GM21619 (cell line): ENCODE measurements around the gene TSPAN18.

Experiments
- ATAC-seq: cut with Tn5 transposase; IDR thresholded peaks from one replicate; pipeline ENCODE4 v1.9.1; 2021; ENCODE audit not compliant: unreplicated experiment

TSPAN18 gene

DNA sequence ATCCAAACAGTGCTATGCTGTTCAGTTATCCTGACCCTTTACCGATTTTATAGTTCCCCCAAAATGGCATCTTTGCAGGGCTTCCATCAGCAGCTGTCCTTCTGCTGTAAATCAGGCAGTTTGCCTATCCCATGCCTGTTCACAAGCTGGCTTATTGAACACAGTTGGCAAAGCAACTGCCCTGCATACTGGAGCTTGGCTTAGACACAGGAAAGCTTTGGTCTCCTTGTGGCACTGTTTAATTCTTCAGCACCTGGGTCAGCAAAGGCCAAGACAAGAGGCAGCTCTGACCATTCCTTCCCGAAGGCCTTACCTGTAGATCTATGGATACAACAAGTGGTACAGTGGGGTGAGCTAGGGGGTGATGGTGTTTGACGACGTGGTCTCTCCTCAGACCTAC lies 32.2 kb downstream of the TSPAN18 start:
- ATAC-seq: no peak

DNA sequence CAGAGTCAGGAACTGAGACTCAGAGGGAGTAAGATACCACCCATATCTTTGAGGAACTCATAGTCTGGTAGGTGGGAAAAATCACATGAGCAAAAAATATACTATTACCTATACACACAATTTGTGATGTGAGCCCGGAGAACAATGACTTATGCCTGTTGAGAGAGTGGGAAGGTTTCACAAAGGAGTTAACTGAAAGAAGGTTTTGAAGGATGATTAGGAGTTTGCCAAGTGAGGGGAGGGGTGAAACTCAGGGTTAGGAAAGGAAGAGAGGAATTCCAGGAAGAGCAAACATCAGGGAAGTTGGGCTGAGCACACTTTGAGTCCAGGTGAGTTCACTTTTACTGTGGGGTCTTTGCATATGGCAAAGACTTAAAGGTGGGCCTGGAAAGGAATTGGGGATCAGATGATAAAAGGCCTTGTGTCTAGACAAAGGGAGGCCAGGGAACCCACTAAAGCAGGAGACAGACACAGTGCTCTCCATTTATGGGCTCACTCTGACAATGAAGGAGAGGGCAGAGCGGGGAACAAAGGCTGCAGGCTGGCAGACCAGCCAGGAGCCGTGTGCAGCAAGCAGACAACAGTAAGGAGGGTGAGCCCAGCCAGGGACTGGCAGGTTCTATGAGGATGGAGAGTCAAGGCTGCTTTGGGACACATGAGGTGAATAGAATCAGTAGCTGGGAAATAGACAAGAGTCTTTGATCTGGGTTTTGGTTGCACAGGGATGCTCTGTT lies 33.1 kb downstream of the TSPAN18 start:
- no peak for ATAC-seq

DNA sequence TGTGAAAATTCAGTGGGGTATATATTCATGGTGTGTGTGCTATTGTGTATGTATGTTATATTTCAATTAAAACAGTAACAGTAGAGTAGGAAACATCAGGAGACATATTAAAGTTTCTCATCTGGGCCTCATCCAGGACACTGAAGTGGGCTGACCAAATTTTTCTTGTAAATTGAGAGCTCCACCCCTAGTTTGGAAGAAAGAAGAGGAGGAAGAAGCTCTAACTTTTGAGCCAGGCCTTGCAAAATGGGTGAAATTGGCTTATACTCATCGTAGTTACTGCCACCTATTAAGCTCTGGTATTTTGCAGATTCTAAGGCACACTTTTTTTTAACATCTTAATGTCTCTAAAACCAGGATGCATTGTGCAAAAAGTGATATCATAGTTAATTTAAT lies 33.7 kb downstream of the TSPAN18 start:
- no peak for ATAC-seq

DNA sequence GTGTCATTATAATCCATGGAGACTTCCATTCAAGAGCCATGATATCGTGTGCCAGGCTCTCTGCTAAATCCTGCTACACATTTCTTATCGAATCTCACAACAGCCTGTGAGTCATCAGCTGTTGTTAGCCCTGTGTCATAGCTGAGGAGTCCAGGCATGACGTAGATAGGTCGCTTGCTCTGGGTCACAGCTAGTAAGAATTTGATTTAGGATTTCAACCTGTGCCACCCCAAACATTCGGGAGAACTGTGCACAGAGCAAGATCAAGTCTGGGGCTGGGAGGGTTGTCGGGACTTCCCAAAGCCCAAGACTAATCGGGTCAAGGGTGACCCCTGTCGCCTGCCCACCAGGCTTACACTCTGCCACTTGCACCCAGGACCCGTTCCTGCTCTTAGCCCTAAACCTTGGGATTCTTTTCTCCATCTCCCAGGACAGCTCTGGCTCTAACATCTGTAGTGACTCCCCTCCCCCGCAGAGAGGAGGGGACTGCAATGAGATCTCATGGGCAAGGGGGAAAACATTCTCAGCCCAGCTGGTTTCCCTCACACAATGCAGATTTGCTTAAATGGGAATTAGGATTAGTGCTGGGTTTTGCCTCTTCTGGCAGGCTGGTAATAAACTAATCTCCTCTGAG lies 34.3 kb downstream of the TSPAN18 start:
- ATAC-seq: no peak

DNA sequence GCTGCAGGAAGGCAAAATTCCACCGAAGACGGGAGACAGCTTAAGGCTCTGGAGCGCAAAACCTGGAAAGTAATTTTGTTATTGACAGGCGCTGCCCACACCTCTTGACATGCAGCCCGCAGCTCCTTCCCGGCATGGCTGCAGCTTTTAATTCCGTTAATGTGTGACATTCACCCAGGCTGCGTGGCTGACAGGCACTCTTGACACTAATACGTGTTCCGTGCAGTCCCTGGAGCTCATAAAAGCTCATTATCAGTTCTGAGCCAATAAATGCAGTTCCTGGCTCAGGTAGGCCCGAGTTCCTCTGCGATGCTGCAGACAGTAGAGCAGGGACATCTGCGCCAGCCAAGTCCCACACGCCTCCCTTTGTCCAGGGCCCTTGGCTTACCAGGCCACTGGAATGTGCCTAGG lies 34.8 kb downstream of the TSPAN18 start:
- ATAC-seq: no peak

DNA sequence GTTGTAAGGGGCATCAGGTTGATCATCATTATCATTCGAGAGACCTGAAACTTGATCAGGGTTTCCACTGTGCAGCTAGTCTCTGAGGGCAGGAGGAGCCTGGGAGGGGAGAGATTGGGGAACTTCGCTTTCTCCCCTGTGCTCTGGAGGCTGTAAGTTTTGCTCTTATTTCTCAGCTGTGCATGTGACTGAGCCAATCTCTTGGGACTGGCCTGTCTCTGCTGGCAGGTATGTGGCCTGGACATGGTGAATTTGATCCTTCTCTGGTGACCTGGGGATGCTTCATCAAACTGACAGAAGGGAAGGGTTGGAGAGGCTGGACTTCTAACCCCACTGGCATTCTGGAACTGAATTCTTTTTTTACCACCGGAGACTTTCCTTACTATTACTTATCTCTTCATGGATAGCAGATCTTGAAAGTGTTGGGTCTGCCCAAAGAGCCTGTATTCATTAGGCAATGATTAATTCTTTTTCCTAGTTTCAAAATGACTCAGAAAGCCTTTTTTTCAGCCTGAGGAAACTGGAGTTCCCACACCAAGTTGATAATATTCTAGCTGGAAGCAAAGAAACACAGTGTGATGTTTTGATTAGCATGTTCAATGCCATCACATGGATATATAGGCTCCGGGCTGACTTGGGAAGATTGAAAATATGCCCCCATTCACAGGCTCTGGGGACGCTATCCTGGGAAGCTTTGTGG lies 36.5 kb downstream of the TSPAN18 start:
- ATAC-seq: no peak

DNA sequence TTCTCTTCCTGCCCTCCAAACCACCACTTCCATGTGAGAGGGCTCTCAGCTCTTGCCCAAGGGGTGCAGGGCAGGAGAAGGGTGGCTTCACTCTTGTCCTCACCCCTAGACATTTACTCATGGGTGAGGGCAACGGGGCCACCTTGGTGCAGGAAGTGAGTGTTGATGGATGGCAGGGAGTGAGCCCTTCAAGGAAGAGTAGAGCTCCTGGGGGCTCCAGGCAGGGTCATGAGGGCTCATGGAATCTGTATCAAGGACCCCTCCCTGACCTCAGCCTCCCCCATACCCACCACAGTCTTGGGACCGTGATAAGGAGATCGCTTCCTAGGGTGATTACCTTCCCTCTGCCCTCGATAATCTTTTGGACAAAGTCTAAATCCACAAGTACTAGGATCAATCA lies 37.8 kb downstream of the TSPAN18 start:
- no peak for ATAC-seq

DNA sequence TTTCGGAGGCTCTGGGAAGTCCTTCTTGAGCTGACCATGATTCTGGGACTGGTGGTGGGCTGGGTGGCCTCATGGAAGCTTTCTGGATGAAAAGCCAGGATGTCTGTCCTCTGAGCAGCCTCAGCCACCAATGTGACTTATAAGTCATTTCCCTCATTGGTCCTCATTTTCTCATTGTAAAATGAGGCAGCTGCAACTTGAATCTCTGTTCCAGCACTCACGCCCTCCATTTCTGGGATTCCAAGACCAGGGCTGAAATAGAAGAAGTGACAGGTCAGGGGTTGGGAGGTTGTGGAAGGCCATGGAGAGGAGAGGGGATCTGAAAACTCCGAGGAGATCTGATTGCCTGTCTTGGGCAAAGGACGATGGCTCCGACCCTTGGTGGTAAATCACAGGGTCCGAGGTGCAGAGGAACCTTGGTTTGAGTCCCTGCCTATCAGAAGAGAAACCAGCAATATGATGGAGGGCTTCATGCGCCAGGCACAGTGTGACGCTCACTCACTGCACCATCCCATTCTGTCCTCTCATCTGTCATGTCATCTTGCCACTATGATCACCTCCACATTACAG lies 38.3 kb downstream of the TSPAN18 start:
- ATAC-seq: no peak

DNA sequence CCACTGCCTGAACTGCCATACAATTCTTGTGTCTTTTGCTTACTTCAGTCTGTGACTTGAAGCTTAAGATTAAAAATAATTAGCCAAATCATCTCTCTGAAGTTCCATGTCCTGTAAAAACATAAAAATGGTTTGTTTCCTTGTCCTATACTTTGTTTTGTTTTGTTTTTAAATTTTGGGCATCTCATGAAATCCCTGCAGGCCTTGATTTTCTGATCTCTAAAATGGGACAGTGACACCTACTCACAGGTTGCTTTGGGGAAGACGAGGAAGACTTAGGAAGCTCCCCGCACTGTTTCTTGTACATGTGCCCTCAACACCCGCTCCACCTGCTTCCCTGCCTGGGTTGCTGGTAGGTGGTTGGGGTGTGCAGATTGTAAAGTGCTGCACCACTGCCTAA lies 38.9 kb downstream of the TSPAN18 start:
- ATAC-seq: no peak

DNA sequence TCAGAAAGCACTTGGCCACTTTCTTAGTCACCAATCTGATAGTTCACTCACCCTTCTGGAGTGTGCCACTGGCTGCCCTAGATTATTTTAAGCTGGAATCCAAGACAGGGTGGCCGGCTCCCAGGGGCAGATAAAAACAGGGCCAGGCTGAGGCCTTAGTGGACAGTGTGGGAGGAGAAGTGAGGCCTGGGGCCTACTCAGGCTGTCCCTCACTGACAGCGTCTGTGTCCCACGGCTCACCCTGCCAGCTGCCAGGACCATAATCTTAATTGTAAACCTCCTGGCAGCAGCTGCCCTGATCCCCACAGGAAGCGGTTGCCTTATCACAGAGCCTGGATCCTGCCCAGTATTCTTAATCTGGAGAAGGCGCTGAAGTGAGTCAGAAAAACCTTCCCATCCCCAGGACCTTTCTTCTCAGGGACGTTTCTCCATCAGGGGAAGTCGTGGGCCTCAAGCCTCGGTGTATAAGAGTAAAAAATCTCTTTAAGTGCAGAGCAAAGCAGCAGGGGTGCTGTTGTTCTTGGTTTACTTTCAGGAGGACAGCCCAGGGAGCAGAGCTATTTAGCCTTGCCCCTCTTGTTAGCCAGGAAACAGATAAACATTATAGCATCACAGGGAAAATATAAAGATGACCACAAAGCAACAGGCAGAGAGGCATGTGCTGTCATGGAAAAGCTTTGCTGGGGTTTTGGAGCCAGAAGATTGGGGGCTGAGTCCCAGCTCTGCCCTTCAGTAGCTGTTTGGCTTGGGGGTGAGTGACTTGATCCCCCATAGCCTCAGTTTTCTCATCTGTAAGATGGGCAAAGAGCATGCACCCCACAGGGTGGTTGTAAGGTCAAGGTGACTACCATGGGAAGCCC lies 39.6 kb downstream of the TSPAN18 start:
- no peak for ATAC-seq

DNA sequence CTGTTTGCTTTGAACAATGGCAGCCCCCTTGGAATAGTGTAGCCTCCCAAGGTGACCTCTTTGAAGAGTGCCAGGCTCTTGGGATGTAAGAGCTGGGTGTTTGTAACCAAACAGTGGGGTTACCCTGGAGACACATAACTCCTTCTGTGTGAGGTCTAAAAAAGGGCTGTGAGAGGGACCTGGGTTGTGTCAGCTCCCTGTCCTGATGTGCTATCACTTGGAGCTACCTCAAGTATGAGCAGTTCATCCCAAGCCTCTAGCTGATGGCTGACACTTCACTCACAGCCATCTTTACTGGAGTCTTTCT lies 40.2 kb downstream of the TSPAN18 start:
- ATAC-seq: no peak

DNA sequence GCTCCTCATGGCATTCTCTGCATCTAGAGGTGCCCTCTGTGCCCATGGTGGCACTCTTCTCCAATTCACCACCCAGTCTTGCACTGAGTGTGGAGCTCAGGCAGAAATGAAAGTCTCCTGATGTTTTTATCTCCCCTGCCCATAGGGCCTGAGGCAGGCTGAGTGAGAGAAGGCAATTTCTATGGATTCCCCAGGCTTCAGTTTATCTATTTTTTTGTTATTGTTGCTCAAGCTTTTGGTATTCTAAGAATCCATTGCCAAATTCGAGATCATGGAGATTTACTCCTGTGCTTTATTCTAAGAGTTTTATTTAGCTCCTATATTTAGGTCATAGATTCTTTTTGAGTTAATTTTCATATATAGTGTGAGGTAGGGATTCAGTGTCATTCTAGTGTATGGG lies 40.7 kb downstream of the TSPAN18 start:
- no peak for ATAC-seq

DNA sequence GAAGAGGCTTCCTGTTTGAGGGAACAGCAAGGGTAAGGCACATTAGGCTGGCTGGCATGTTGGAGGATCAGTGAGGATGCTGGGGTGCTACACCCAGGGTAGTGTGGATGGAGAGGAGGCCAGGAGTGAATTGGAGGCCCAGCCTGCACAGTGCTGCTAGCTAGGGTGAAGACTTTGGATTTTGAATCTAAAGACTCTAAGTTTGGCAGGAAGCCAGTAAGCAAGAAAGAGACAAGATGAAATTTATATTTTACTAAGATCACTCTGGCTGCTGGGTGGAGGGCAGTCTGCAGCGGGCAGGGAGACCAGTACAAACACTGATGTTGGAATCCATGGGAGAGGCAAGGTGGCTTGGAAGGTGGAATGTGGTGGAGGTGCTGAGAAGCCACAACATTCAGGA lies 43.6 kb downstream of the TSPAN18 start:
- no peak for ATAC-seq

DNA sequence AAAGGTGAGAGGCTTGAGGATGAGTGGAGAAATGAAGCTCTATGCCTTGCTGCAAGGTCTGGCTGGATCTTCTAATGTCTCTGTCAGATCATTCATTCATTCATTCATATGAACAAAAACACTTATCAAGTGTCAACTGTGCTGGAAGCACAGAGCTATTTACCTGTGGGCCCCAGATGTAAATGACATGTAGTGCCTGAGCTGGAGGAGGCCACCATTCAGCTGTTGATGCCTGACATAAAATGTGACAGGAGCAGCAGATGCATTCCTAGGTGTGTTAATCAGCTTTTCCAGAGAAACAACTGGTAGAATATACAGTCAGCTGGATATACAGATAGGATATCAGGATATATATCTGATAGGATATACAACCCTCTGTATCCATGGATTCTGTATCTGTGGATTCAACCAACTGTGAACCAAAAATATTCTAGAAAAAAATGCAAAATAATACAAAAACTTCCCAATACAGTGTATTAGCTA lies 44.5 kb downstream of the TSPAN18 start:
- ATAC-seq: no peak

DNA sequence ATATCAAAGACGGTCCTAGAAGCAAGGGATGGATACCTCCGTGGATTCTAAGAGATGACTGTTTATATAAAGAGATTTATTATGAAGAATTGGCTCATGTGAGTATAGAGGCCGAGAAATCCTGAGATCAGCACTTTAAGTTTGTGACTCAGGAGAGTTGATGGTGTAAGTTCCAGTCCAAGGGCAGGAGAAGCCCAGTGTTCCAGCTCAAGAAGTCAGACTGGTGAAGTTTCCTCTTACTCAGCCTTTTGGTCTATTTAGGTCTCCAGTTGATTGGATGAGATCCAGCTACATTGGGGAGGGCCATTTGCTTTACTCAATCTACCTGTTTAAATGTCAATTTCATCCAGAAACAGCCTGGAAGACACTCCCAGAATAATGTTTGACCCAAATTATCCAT lies 45.1 kb downstream of the TSPAN18 start:
- no peak for ATAC-seq

DNA sequence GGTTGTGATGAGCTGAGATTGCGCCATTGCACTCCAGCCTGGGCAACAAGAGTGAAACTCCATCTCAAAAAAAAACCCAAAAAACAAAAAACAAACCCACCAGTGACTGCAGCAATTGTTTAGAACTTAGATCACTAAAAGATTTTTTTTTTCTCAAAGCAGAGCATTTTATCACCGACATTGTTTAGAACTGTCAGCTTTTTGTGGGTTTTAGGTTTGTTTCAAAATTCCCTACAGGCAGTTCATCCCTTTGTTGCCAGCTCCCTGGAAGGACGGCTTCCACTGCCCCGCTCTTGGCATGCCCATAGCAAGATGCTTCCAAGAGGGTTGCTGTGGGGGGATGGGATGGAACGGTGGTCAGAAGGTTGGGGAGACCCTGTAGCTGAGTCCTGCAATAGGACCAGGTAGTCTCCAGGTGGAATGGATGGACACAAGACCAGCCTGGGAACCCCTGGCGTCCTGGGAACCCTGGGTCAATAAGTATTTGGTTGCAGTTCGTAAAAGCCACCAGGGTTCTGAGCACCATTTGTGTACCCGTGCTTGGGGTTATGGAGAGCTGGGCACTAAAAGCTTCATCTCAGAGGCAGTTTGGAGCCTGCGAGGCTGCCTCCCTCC lies 46.7 kb downstream of the TSPAN18 start:
- ATAC-seq: no peak

DNA sequence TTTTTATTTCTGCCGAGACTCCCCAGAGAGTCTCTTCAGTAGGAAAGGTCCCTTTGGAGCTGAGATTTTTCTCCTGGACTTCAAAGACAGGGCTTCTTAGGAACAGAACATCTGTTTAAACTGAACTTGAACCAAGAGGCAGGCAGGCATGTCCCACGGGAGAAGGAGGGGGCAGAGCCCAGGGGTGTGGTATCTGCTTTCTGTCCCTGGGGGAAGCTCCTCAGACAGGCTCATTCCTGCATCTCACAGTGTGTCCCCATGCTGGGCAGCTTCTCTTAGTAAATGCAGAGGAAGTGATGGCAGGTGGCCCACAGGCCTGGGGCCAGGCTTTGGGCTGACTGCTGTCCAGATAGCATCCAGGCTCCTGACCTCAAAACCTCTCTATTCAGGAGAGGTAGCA lies 47.3 kb downstream of the TSPAN18 start:
- ATAC-seq: no peak

DNA sequence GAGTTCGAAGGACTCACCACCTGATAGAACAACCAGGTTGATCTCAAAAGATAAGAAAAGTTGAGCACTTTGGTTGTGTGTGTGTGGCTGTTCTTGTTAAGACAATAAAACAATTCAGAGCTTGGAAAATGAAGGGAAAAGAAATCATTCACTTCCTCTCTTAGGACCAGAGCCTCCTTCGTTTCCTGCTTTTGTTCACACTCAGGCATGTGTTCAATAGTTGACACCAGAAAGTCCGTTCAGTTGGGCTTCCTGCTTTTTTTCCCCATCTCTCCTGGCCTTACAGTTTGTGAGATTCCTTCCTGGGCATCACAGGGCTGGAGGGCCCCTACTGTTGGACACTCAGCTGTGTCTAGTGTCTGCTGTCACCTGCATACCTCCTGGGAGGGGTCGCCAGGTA lies 48.0 kb downstream of the TSPAN18 start:
- no peak for ATAC-seq

DNA sequence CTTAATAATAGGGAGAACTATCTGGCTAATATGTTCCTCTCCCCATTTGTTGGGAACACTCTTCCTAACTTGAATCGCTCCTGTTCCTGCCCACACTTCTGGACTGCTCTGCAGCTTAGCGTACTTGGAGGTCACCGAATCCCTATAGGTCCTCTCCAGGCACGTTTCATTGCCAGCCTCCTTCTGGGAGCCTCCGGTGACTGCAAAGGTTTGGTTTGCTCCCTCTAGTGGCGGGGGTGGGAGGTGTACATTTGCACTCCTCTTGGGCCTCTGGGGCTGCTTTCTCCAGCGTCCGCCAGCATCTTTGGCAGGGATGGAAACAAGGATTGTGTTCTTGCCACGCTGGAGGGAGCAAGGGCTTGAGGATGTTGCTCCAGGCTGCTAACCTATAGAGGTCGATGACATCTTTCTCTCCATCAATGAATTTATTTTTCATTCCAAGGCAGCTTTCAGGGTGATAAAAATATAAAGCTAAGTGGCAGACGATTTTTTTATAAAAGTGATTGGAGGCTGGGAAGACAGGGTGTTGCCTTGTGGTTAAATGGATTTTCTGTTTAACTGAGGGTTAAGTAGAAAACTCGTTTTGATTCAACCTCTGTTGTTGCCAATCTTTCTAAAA lies 48.7 kb downstream of the TSPAN18 start:
- no peak for ATAC-seq

DNA sequence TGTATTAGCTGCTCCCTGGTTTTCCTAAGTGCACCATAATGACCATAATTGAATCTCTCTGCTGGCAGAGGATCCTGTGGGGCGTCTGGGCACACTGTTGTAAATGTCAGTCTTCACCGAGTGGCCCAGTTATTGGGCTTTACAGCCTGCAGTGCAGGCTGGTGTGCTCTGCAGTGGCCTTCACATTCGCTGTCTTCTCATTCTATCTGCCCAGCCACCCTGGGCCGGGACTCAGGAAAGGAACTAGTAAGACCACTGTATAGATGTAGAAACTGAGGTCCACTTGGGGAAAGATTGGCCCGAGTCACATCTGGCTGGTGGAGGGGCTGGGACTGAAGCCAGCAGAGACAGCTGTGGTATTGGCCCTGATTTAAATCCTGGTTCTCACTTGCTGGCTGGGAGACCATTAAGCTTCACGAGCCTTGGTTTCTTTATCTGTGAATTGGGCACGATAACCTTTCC lies 49.3 kb downstream of the TSPAN18 start:
- ATAC-seq: no peak
